Transverse colon (tissue), 4 donors: ENCODE results near the gene COL23A1. TPM values are rescaled to one million over a fixed set of nuclear protein-coding genes. Genes with fewer than 3 reads are reported as not detected.

ENCODE experiments used
- DNase-seq: peaks from one replicate; pipeline ENCODE4 v3.0.0-alpha.2; 2019
- H3K27ac ChIP-seq, 4 donors: fragments of 200-600 bp; sonication (generic); 2 replicates each; pipeline ENCODE4 v1.5.1; 2016 to 2018; ENCODE audit warnings: inconsistent platforms in 4 of 4
- H3K27me3 ChIP-seq: fragments of 200-600 bp; sonication (generic); 2 replicates; pipeline ENCODE4 v1.5.1; 2017; ENCODE audit warnings: inconsistent platforms
- H3K36me3 ChIP-seq, 4 donors: fragments of 200-600 bp; sonication (generic); 2 replicates each; pipeline ENCODE4 v1.5.1; 2017 to 2019; ENCODE audit warnings: inconsistent platforms in 4 of 4
- H3K4me1 ChIP-seq, 4 donors: fragments of 200-600 bp; sonication (generic); 2 replicates each; pipeline ENCODE4 v1.5.1; 2017 to 2020; ENCODE audit warnings: inconsistent platforms in 4 of 4
- H3K4me3 ChIP-seq, 4 donors: fragments of 200-600 bp; sonication (generic); 1 replicate in 1 of 4; 2 replicates in 3 of 4; pipeline versions ENCODE4 v1.5.1 to v1.6.1; 2017 to 2019; ENCODE audit warnings: inconsistent platforms in 4 of 4
- H3K9me3 ChIP-seq, 2 donors: fragments of 200-600 bp; sonication (generic); 2 replicates each; pipeline ENCODE4 v1.5.1; 2017 to 2019; ENCODE audit warnings: inconsistent platforms in 2 of 2
- EP300 ChIP-seq: sonication (generic); formaldehyde crosslinking; IDR thresholded peaks from one replicate; pipeline ENCODE4 v1.6.1; 2017; ENCODE audit warnings: antibody characterized with exemption, low read depth
- POLR2A ChIP-seq: fragments of 450-650 bp; IDR thresholded peaks from one replicate; pipeline ENCODE4 v1.6.1; 2016; ENCODE audit warnings: antibody characterized with exemption, mild to moderate bottlenecking, moderate library complexity
- POLR2AphosphoS5 ChIP-seq, 3 donors: sonication (generic); formaldehyde crosslinking; IDR thresholded peaks; one replicate each; pipeline ENCODE4 v1.6.1; 2016; ENCODE audit warnings: antibody characterized with exemption in 3 of 3
- WGBS, 2 donors: methylation state at CpG; one replicate each; pipeline ENCODE4 v1.1.5; 2018; ENCODE audit warnings: low coverage in 1 of 2; 5-methylcytosine and 5-hydroxymethylcytosine counted together
- in situ Hi-C, 4 donors: fragments of 200-750 bp; cut with MboI; loops; one replicate each; pipeline versions ENCODE4 v1.15.0 to v1.15.1; 2017; ENCODE audit warnings: low sequenced_read_pairs in 3 of 4, low pct_ligation_motif_present in 1 of 4, low pct_unique_long_range_greater_than_20kb in 1 of 4
- intact Hi-C: fragments of 100-400 bp; cut with DNase I; formaldehyde crosslinking; loops from one replicate; pipeline ENCODE4 v1.15.1; 2023; ENCODE audit warnings: low total_unique reads
- total RNA-seq, 4 donors: library from RNA; depleted of rRNA; stranded (reverse); fragments of >200 nt; gene quantifications; one replicate each; pipeline ENCODE4 v1.1.0, GENCODE V29; 2016
- TF ChIP-seq, protein P1 (sequence below), 5 experiments: fragments of 200-600 bp in 3 of 5; fragments of 450-650 bp in 2 of 5; sonication (generic) in 3 of 5; IDR thresholded peaks; 1 replicate in 2 of 5; 2 replicates in 3 of 5; pipeline ENCODE4 v1.5.1; 2016 to 2017; ENCODE audit warnings: antibody characterized with exemption in 5 of 5, inconsistent platforms in 3 of 5, mild to moderate bottlenecking in 2 of 5, moderate library complexity in 1 of 5

Gene COL23A1
- total RNA-seq, 4 donors from 2014 or later, result 0.14 to 2.2 (median 1.4) TPM; not detected in 1

DNA sequence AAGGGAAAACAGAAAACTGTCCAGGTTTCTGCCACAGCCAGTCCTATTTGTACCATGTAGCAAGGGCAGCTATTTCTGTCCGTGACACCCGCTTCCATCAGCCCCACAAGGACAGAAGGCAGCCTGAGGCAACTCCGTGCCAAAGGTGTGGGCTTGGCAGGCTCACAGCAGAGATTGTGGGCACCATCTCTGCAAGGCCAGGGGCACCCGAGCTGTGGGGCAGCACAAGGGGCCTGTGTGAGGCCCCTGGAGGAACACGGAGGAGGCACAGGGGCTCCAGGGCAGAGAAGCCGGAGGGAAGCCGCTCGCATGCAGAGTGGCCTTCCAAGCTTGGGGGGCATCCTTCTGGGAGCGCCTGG, 43.5 kb downstream of the COL23A1 start:
- no peaks in the 10 kb centered on the region for H3K36me3 ChIP-seq
- H3K27ac ChIP-seq, result no peak overlapping the region
- in situ Hi-C loops (loop anchor here in 1 of 4 donors (10.0 kb wide), 1 partner anchor 252 kb away; no protein-coding TSS in a partner anchor), intact Hi-C loops (no loop called here)
- 86 to 93% methylated on average over 4 to 9 of the region's 9 CpGs for WGBS, 2 donors
- H3K4me3 ChIP-seq, result no peak overlapping the region
- TF ChIP-seq EP300 (no peak), POLR2A (no peak)
- H3K27me3 ChIP-seq, result no peaks in the 10 kb centered on the region
- no peak for DNase-seq
- H3K4me1 ChIP-seq, result no peaks in the 10 kb centered on the region
- no peaks in the 10 kb centered on the region for H3K9me3 ChIP-seq

DNA sequence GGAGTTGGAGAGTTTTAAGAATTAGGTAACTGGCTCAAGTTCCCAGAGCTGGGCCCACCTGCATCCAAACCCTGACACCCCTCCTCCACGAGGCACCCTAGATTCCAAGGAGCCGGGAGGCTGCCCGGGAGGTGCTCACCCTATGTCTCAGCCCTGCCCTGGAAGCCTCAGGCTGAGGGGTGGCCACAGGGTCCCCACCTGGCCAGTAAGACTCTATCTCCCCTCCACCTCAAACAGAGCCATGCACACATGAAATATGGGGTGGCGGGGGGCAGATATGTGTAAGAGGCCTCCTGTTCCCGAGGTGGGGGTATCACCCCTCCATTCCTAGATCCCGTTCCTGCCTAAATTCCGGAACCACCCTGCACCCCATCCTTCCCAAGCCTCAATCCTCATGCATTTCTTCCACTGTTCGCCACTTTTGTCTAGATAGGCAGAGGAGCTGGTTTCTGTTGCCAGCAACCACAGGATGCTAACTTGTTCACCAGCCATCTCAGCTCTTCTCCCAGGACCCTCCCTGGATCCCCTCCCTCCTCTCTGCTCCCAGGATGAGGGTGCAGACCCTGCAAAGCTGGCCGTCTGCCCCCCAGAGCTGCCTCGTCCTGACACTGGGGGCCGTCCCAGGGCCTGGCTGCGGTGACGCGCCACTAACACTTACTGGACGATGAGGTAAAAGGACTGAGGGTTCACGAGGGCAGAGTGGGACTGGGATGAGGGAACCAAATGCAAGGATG, 44.1 kb downstream of the COL23A1 start:
- WGBS, 2 donors, result 80% methylated on average over 1 to 16 of the region's 16 CpGs
- Histone ChIP-seq H3K27ac (no peak overlapping the region), H3K4me1 (no peaks in the 10 kb centered on the region), H3K36me3 (no peaks in the 10 kb centered on the region), H3K9me3 (no peaks in the 10 kb centered on the region), H3K27me3 (no peaks in the 10 kb centered on the region), H3K4me3 (no peak overlapping the region)
- DNase-seq, result no peak
- intact Hi-C loops (no loop called here), in situ Hi-C loops (loop anchor here in 1 of 4 donors (10.0 kb wide), 1 partner anchor 251 kb away; no protein-coding TSS in a partner anchor)
- TF ChIP-seq, protein P1, sequence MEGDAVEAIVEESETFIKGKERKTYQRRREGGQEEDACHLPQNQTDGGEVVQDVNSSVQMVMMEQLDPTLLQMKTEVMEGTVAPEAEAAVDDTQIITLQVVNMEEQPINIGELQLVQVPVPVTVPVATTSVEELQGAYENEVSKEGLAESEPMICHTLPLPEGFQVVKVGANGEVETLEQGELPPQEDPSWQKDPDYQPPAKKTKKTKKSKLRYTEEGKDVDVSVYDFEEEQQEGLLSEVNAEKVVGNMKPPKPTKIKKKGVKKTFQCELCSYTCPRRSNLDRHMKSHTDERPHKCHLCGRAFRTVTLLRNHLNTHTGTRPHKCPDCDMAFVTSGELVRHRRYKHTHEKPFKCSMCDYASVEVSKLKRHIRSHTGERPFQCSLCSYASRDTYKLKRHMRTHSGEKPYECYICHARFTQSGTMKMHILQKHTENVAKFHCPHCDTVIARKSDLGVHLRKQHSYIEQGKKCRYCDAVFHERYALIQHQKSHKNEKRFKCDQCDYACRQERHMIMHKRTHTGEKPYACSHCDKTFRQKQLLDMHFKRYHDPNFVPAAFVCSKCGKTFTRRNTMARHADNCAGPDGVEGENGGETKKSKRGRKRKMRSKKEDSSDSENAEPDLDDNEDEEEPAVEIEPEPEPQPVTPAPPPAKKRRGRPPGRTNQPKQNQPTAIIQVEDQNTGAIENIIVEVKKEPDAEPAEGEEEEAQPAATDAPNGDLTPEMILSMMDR (IDR thresholded peaks at IDR 0.05), result no peak
- TF ChIP-seq POLR2AphosphoS5 (IDR thresholded peaks at IDR 0.05) (no peak), POLR2A (no peak), EP300 (no peak)

- Histone ChIP-seq H3K27me3 (no peaks in the 10 kb centered on the region), H3K4me1 (no peaks in the 10 kb centered on the region), H3K9me3 (no peaks in the 10 kb centered on the region), H3K36me3 (no peaks in the 10 kb centered on the region), H3K27ac (no peak overlapping the region), H3K4me3 (no peak overlapping the region)
- no peak for DNase-seq
- intact Hi-C loops, result no loop called here
- no peak for TF ChIP-seq POLR2AphosphoS5 (IDR thresholded peaks at IDR 0.05)
- TF ChIP-seq, protein P1 (IDR thresholded peaks at IDR 0.05), result no peak
- 78 to 100% methylated on average over 1 to 9 of the region's 9 CpGs for WGBS, 2 donors
- in situ Hi-C loops, result loop anchor here in 1 of 4 donors (10.0 kb wide), 1 partner anchor 250 kb away; no protein-coding TSS in a partner anchor
These were observed 45.0 kb downstream of the COL23A1 start for GRCh38 chr5:178545176-178545575.

DNA sequence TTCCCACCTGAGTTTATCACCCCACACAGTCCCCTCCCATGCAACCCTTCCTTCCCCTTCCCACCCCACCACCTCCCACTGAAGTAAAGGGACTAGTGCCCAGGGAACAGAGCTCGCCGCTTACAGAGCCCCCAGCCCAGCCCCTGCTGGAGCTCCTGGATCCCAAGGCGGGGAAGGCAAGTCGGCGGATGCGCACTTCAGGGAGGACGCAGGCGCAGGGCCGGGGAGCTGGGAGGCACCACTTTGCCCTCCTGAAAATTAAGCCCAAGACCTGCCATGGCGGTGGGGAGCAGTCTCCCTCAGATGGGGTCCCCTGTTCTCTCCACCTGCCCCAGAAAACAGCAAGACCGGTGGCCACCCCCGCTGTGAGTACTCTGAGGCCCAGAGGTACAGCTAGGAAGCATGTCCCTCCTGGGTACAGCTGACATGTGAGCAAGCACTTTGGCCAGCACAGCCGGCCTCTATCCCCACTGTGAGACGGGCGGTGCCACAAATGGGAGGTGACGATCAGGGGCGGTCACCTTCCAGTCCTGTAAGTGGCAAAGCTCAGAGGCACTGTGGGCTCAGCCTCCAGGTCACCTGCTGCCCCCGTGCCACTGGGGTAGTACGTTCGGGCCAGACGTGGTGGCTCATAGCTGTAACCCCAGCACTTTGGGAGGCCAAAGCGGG, 45.9 kb downstream of the COL23A1 start:
- TF ChIP-seq EP300 (no peak), POLR2AphosphoS5 (IDR thresholded peaks at IDR 0.05) (no peak), POLR2A (no peak)
- TF ChIP-seq, protein P1 (IDR thresholded peaks at IDR 0.05), result no peak
- in situ Hi-C loops (loop anchor here in 1 of 4 donors (10.0 kb wide), 1 partner anchor 249 kb away; no protein-coding TSS in a partner anchor), intact Hi-C loops (no loop called here)
- H3K4me1 ChIP-seq, result no peaks in the 10 kb centered on the region
- H3K27me3 ChIP-seq, result no peaks in the 10 kb centered on the region
- H3K27ac ChIP-seq, result no peak overlapping the region
- H3K4me3 ChIP-seq, result no peak overlapping the region
- DNase-seq, result no peak
- 95% methylated on average over 16 of the region's 22 CpGs; no CpG with 5 or more reads in 1 of the 2 donors for WGBS, 2 donors
- H3K36me3 ChIP-seq, result no peaks in the 10 kb centered on the region
- H3K9me3 ChIP-seq, result no peaks in the 10 kb centered on the region
